G401.6 (cell line): ENCODE measurements around the gene NOL7.

Experiments
- FAIRE-seq: peaks from 2 replicates; lab custom pipeline; 2012; peaks lifted over from hg19 to GRCh38; lab: Jason Lieb, UNC

The NOL7 gene

DNA sequence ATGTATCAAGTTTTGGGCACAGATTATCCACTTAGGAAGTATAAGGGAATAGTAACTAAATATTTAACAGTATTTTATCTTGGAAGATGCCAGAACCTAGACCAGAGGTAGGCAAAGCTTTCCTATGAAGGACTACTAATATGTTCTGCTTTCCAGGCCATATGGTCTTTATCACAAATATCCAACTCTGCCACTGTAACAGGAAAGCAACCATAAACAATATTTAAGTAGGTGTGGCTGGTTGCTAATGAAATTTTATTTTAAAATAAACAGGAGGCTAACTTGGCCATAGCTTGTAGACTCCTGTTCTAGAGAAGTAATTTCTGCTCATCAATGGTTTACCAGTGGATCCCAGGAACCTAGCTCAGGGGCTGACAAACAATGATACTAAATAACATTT, 39.4 kb downstream of the NOL7 start:
- FAIRE-seq: no peak

DNA sequence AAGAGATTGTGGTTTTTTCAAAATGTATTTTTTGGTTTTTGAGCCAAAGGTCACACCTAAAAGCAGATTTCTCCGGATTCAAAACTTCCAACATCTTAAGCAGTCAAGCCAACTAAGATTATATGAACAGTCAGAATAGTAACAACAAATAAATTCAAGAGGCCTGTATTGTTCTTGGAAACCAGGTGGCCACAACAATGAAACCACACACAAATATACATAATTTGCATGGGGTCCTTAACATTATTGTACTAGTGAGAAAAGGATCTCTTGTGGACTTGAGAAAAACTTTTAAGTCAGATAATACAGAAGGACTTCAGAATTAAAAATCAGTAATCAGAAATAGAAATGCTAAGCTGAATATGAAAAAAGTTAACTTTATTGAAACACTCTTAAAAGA, 40.6 kb downstream of the NOL7 start:
- no peak for FAIRE-seq

DNA sequence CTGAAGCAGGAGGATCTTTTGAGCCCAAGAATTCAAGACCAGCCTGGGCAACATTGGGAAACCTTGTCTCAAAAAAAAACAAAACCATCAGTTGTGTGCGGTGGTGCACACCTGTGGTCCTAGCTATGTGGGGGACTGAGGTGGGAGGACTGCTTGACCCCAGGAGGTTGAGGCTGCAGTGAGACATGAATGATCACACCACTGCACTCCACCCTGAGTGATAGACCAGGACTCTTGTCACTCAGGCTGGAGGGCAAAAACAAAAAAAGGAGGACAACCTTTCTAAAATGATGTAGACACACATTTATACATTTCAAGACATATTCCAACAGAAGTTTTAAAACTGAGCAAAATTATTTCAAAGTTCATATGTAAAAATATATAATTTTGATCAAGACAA, 45.1 kb downstream of the NOL7 start:
- no peak for FAIRE-seq

DNA sequence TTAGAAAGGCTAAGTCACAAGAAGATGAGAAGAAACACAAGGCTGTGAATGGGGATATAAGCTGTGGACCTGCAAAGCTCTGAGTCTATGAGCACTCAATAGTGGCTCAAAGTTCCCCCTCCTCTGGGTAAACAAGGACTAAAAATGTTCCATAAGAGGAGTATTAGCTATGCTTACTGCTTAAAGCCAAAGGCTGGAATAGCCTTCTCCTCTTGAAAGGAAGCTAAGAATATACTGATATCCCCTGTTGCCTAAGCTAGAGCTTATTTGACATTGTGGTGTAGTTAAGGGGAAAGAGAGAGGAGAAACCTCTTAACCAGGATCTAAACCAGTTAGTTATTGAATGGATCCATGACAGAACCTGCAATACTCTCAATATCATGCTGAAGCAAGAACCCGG, 45.8 kb downstream of the NOL7 start:
- FAIRE-seq: no peak

DNA sequence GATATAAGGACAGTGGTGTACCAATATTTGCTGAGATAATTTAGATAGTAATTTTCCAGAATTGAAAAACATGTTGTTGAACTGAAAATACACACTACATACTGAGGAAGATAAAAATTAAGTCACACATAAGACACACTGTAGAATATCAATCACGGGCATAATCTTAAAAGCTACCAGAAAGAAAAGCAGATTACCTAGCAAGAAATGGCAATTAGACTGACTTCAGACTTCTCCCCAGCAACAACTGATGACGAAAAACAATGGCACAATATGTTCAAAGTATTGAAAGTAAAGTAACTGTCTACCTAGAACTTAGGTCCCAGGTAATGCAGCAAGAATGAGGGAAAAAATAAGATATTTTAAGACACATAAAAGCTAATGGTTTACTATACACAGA, 46.5 kb downstream of the NOL7 start:
- no peak for FAIRE-seq

DNA sequence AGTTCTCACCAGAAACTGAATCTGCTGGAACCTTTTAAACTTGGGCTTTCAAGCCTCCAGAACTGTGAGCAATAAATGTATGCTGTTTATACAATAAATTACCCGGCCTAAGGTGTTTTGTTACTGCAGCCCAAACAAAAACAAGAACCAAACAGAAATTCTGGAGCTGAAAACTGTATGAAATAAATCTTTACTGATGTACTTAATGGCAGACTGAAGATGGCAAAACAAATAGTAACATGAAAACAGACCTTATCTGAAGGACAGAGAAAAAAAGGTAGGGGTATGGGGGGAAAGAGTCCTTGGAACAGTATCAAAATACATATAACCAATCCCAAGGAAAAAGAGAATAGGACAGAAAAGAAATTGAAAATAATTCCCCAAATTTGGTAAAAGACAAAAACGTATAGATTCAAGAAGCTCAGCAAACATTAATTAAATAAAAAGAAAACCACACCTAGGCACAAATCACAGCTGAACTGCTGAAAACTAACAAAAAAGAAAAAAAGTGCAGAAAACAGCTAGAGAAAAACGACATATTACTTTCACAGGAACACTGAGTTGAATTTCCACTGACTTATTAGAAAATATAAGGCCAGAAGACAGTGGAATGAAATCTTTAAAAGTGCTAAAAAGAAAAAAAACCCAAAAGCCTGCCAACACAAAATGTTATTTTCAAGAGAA, 47.7 kb downstream of the NOL7 start:
- no peak for FAIRE-seq

DNA sequence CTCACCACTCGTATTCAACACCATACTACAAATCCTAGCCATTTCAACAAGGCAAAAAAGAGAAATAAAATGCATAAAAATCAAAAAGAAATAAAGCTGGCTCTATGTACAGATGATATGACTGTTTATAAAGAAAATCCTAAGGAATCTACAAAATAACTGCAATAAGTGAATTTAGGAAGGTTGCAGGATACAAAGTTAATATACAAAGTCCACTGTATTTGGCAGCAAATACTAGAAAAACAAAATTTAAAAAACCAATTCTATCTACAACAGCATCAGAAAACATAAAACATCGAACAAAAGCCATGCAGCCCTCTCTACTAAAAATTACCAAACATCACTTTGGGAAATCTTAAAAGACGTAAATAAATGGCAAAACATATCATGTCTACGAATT, 48.9 kb downstream of the NOL7 start:
- FAIRE-seq: no peak

DNA sequence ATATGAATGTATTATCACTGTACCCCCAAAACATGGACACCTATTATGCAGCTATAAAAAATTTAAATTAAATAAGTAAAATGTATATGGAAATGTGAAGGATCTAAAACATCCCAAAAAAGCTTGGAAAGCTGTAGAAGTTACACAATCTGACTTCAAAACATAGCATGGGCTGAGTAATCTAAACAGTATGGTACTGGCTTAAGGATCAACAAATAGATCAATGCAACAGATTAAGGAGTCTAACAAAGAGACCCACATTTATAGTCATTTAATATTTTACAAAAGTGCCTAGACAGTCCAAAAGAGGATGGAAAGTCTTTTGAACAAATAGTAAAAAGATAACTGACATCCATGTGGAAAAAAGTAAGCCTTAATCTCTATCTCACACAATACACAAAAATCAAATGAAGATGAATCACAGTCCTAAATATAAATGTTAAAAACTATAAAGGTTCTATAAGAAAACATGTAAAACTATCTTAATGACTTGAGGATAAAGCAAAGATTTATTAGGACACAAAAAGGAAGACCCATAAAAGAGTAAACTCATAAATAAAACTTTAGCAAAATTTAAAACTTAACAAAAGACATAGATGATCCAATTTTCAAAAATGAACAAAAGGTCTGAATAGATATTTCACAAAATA, 49.7 kb downstream of the NOL7 start:
- no peak for FAIRE-seq

DNA sequence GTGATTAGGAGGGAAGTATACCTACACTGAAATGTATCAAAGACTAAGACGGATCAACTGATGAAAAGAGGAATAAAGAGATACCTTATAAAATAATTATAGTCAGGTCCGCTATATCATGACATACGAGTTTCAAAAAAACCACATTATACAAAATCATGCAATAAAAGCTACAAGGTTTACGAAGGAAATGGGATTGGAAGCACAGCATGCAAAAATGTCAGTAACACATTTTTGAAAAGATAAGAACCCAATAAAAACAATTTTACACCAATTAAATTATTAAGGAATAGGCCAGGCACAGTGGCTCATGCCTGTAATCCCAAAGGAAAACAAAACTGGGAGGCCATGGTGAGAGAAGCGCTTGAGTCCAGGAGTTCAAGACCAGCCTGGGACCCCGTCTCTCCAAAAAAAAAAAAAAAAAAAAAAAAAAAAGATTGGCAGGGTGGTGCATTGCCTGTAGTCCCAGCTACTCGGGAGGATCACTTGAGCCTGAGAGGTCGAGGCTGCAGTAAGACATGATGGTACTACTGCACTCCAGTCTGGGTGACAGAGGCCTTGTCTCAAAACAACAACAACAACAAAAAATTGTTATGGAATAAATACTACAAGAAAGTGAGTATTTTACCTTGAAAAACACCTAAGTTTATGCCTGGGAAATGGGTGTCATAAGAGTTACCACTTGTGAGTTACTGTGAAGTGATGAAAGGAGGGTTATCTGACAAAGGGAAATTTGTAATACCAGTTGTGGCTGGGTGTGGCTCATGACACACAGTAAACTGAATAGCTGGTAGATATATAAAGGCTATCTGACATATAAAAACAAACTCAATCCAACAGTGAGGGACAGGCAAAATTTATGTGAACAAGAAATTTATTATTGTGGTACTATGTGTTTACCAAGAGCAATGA, 51.3 kb downstream of the NOL7 start:
- no peak for FAIRE-seq

DNA sequence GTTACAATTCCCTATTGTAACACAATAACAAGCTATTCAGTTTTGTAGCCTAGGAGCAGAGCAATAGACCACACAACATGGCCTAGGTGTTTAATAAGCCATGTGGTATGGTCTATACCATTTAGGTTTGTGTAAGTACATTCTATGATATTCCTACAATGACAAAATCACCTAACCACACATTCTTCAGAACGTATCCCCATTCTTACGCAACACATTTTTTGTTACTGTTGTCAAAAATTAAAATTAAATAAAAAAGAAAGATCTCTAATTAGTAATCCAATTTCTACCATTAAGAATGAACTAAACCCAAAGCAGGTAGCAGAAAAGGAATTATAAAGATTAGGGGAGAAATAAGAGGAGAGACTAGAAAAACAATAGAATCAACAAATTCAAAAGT, 52.5 kb downstream of the NOL7 start:
- FAIRE-seq: no peak

DNA sequence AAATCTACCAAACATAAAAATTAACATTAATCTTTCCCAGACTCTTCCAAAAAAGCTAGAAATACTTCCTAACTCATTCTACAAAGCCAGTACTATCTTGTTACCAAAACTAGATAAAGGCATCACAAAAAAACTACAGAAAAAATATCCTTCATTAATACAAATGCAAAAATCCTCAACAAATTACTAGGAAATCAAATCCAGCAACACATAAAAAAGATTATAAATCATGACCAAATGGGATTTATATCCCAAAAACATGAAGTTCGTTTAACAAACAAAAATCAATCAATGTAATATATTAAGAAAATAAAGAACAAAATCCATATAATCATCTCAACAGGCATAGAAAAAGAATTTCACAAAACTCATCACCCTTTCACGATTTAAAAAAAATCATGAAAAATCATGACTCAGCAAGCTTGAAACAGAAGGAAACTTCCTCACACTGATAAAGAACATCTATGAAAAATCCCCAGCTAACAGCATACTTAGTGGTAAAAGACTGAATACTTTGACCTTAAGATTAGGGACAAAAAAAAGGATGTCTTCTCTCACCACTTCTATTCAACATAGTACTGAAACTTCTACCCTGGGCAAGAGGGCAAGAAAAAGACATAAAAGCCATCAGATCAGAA, 53.3 kb downstream of the NOL7 start:
- no peak for FAIRE-seq

DNA sequence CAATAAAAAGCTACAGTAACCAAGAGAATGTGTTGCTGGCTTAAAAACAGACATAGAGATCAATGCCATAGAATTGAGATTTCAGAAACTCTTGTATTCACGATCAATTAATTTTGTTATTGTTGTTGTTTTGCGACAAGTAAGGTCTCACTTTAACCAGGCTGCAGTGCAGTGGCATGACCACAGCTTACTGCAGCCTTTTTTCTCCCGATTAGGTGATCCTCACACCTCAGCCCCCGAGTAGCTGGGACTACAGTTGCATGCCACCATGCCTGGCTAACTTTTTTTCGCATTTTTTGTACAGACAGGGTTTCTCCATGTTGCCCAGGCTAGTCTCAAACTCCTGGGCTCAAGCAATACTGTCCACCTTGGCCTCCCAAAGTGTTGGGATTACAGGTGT, 54.3 kb downstream of the NOL7 start:
- no peak for FAIRE-seq
